ENCODE results near the gene TMEM30A.

The TMEM30A gene

DNA sequence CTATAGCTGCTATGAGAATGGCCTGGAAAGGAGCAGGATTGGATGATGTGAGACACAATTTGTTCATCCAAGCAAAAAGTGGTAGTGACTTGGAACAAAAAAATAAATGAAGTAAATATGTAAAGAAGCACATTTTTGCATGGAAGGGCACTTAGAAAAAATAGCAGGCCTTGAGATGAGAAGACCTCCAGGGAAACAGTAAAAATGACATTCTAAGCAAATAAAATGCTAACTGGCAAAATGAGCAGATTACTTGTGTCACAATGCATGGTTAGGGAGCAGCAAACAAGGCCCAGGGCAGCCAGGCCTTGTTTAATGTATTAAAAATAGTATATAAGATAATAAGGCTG, 21.2 kb downstream of the TMEM30A start:
- Mint-ChIP-seq H3K27me3 (ENCODE audit: low read depth) (no peaks in the 10 kb centered on the region), H3K36me3 (ENCODE audit: low read depth) (peaks cover 21% of the 10 kb centered on the region), H3K4me1 (ENCODE audit: low read depth) (peaks cover 7% of the 10 kb centered on the region), H3K9me3 (no peaks in the 10 kb centered on the region), H3K4me3 (no peak overlapping the region), H3K27ac (no peak overlapping the region)
- no peak for DNase-seq (ENCODE audit: low spot score)

DNA sequence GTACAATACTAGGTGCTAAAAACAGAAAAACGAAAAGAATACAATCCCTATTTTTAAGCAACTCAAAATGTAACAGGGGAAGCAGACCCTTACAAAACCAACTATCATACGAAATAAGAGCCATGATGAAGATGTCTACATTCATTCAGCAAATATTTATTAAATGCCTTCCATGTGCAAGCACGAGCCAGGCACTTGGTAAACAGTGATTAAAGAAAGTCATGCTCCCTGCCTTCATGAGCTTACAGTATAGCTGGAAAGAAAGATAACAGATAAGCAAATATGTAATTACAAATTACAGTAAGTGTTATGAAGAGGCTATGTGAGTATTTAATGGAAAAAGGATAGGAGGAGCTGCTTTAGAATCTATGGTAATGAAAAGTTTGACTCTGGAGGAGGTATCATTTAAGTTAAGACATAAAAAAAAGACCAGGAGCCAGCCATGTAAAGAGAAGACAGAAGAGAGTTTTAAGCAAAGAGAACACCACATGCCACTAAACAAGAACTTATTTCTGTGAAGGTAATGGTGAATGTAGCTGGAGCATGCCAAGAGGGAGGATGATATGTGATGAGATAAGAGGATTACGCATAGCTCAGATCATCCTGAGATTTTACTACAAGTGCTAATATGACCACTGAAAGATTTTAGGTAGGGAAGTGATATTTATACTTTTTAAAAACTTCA, 21.7 kb downstream of the TMEM30A start:
- H3K4me3 Mint-ChIP-seq, result no peak overlapping the region
- H3K9me3 Mint-ChIP-seq, result no peaks in the 10 kb centered on the region
- no peak for DNase-seq (ENCODE audit: low spot score)
- no peaks in the 10 kb centered on the region for H3K27me3 Mint-ChIP-seq (ENCODE audit: low read depth)
- peaks cover 21% of the 10 kb centered on the region for H3K36me3 Mint-ChIP-seq (ENCODE audit: low read depth)
- peak overlapping the region; percentile 12 for H3K27ac Mint-ChIP-seq
- H3K4me1 Mint-ChIP-seq (ENCODE audit: low read depth), result peaks cover 7% of the 10 kb centered on the region

DNA sequence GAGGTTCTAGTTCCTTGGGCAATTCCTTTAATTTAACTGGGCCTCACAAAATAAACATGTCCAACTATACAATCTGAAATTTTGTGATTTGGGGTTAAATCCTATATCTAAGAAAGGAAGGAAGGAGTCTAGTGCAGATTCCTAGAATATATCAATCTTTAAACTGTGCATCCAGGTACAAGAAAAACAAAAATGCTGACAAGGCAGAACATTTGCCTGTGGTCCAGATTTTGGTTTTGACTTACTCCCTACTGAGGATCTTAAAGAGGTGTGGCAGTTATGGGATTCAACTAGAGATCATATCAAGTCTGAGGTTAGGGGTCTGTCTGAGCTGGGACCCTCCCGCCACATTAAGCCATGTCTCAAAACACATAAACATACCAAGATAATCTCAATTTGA, 23.3 kb downstream of the TMEM30A start:
- H3K27ac Mint-ChIP-seq, result no peak overlapping the region

DNA sequence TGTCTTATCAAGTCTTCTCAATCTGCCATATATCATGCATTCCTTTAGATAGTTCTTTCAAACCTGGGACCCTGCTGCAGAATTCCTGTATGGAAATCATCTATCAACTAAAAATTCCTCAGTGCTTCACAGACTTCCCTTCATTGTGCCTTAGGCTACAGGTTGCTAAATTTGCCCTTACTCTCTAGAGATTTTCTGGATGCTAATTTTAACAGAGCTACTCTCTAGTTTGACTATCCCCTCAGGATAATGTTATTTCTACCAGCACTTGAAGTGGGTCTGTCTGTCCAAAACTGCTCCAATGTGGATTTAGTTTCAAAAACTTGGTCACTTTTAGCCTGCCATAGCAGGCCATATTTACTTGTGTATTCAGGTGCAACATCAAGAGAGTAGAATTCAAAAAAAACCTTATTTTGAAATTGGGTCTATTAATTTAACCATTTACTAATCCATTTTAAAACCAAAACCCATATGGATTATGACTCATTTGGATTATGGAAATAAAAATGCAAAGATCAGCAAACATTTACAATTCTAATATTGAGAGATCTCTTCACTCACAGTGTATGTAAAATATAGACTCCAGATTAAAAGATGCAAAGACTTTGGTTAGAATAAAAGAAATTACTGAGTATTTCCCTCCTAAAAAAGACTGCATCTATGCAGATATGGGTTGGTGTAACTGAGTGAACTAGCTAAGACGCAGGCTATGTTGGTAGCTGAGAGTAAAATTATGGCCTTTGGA, 27.1 kb downstream of the TMEM30A start:
- no peaks in the 10 kb centered on the region for H3K9me3 Mint-ChIP-seq
- no peak overlapping the region for H3K4me3 Mint-ChIP-seq
- H3K27ac Mint-ChIP-seq, result no peak overlapping the region
- peaks cover 33% of the 10 kb centered on the region for H3K36me3 Mint-ChIP-seq (ENCODE audit: low read depth)
- no peaks in the 10 kb centered on the region for H3K4me1 Mint-ChIP-seq (ENCODE audit: low read depth)
- no peaks in the 10 kb centered on the region for H3K27me3 Mint-ChIP-seq (ENCODE audit: low read depth)
- no peak for DNase-seq (ENCODE audit: low spot score)

More for the DNA sequence above, 23.3 kb downstream of the TMEM30A start:
- DNase-seq (ENCODE audit: low spot score), result no peak
- Mint-ChIP-seq H3K4me1 (ENCODE audit: low read depth) (peaks cover 3% of the 10 kb centered on the region), H3K36me3 (ENCODE audit: low read depth) (peaks cover 26% of the 10 kb centered on the region), H3K4me3 (no peak overlapping the region), H3K27me3 (ENCODE audit: low read depth) (no peaks in the 10 kb centered on the region), H3K9me3 (no peaks in the 10 kb centered on the region)

DNA sequence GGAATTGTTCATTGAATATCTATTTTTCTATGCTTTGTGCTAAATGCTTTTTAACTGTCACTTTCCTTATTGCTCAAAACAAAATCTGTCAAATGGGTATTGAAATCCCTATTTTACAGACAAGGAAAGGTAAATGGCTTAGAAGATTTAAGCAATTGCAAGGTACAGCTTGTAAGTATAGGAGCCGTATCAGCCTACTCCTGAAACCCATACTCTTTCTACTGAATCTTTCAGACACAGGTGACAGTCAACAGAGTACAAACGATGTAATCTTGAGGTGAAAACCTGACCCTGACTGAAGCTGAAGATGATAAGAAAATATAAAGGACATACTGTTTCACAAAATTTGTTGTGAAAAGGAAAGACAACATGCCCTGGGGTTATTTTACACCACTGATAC, 34.0 kb downstream of the TMEM30A start:
- DNase-seq (ENCODE audit: low spot score), result no peak
- Mint-ChIP-seq H3K36me3 (ENCODE audit: low read depth) (peaks cover 18% of the 10 kb centered on the region), H3K27me3 (ENCODE audit: low read depth) (peaks cover 7% of the 10 kb centered on the region), H3K27ac (no peak overlapping the region), H3K4me3 (no peak overlapping the region), H3K4me1 (ENCODE audit: low read depth) (peaks cover 7% of the 10 kb centered on the region), H3K9me3 (no peaks in the 10 kb centered on the region)

DNA sequence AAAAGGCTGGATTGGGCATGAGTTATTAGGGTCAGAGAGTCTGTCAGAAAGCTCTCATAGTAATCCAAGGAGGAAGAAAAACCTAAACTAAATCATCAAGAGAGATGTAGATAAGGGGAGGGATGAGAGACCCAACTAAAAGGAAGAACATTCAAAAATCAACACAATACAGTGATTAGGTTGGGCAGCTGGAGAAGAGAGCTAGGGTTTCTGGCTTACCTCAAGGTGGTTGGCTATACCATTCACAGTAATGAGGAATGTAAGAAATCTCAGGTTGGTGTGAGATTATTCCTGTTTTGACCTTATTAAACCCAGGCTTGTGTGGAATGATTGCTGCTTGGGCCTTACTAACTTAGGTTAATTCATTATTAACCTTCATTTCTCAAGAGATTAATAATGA, 34.8 kb downstream of the TMEM30A start:
- H3K4me1 Mint-ChIP-seq (ENCODE audit: low read depth), result peaks cover 8% of the 10 kb centered on the region
- DNase-seq (ENCODE audit: low spot score), result no peak
- no peak overlapping the region for H3K4me3 Mint-ChIP-seq
- H3K9me3 Mint-ChIP-seq, result no peaks in the 10 kb centered on the region
- H3K27me3 Mint-ChIP-seq (ENCODE audit: low read depth), result peaks cover 7% of the 10 kb centered on the region
- H3K36me3 Mint-ChIP-seq (ENCODE audit: low read depth), result peaks cover 16% of the 10 kb centered on the region
- H3K27ac Mint-ChIP-seq, result no peak overlapping the region

DNA sequence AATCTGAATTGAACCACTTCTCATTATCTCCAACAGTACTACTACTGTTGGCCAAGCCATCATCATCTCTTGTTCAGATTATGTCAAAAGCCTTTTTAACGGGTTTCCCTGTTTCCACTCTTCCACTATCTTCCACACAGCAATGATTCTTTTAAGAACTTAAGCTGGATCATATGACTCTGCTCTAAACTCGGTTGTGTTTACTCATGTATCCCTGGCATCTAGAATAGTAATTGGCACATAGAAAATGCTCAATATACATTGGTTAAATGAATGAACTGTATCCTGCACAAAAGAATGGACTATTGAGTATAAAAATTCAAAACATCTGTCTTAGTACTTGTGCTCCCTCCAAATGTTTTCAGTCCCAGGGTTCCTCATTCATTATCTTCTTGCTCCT, 38.2 kb downstream of the TMEM30A start:
- Mint-ChIP-seq H3K27me3 (ENCODE audit: low read depth) (peaks cover 7% of the 10 kb centered on the region), H3K36me3 (ENCODE audit: low read depth) (peaks cover 10% of the 10 kb centered on the region), H3K9me3 (no peaks in the 10 kb centered on the region), H3K27ac (no peak overlapping the region), H3K4me1 (ENCODE audit: low read depth) (peaks cover 14% of the 10 kb centered on the region), H3K4me3 (no peak overlapping the region)
- DNase-seq (ENCODE audit: low spot score), result no peak

DNA sequence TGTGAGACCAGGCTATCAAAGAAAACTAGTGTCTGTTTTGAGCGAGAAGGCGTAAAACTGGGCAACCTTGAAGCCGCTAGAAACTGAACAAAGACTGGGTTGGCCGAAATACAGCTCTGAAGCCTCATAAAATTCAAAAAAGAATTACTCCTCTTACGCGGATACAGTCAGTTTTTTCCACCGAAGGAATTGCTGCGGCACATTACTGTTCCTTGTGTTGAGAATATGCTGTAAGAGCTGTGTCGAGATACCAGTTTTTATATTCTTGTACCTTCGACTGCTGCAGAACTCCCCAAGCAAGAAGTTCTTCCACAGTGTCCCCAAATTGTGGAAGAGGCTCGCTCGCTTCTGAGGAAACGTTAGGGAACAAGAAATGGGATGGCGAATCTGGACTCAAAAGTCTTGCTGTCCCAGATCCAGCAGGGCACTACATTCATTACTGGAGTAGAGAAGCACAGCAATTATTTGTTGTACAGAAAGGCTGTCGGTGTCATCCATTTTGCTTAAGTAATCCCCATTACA, 40.5 kb downstream of the TMEM30A start:
- Mint-ChIP-seq H3K36me3 (ENCODE audit: low read depth) (peaks cover 26% of the 10 kb centered on the region), H3K27ac (peak overlapping the region; percentile 97), H3K4me1 (ENCODE audit: low read depth) (peaks cover 20% of the 10 kb centered on the region), H3K4me3 (peak overlapping the region; percentile 97), H3K9me3 (no peaks in the 10 kb centered on the region), H3K27me3 (ENCODE audit: low read depth) (peaks cover 7% of the 10 kb centered on the region)
- DNase-seq (ENCODE audit: low spot score), result no peak

DNA sequence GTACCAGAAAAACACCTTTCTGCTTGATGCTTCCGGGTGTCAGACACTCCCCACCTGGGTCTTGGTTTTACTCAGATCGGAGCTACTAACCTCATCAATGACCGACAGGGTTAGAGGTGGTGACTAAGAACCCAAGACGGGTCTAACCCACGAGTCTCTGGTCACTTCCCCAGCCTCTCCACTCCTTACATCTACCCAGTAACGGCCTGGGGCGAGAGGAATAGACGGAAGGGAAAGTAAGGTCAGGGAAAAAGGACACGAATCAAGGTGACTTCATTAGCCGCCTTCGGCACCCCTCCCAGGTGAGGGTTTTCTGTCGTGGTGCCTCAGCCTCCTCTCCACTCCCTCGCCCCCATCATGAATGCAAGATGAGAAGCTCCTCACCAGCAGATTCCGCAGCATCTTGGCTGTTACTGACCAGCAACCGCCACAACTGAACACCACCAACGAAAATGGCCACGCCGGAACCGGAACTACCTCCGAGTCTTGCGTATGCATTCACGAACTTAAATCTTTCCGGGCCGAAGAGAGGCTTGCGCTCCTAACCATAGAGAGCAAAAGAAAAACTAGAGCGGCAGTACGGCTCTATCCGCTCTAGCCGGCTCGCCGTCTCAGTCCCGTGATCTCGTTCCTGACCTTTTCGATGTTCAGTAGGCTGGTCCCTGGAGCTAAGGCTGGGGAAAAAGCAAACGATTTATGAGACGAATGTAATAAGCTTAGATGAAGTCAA, 41.1 kb downstream of the TMEM30A start, which contains the start of gene COX7A2:
TSS of gene COX7A2 (minus strand) at position 469 of the 730 bp plus-strand sequence. CDS start at position 402, 67 bp downstream.
- DNase-seq (ENCODE audit: low spot score), result peak; percentile 86
- peak within 1 kb of the TSS; percentile 97 for H3K27ac Mint-ChIP-seq
- H3K4me3 Mint-ChIP-seq, result peak within 1 kb of the TSS; percentile 97
- H3K27me3 Mint-ChIP-seq (ENCODE audit: low read depth), result peaks cover 7% of the 10 kb centered on the region
- peaks cover 20% of the 10 kb centered on the region for H3K4me1 Mint-ChIP-seq (ENCODE audit: low read depth)
- no peaks in the 10 kb centered on the region for H3K9me3 Mint-ChIP-seq
- peaks cover 30% of the 10 kb centered on the region for H3K36me3 Mint-ChIP-seq (ENCODE audit: low read depth)

DNA sequence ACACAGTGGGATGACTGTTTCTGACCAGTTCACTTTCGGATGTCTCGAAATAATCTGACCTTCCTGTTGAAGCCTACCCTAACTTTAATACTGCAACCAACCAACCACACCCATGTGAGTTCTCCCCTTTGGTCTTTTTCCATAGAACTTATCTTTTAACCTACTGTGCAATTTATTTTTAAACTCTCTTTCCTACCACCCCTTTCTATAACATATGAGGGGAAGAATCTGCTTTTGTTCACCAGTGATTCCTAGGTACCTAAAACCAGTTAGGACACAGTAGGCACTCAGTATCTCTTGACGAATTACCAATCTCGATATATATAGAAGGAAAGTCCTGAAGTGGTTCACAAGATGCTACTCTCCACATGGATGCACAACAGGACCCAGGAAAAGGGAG, 48.0 kb downstream of the TMEM30A start:
- DNase-seq (ENCODE audit: low spot score), result no peak
- H3K36me3 Mint-ChIP-seq (ENCODE audit: low read depth), result peaks cover 42% of the 10 kb centered on the region
- peaks cover 8% of the 10 kb centered on the region for H3K4me1 Mint-ChIP-seq (ENCODE audit: low read depth)
- no peak overlapping the region for H3K4me3 Mint-ChIP-seq
- H3K9me3 Mint-ChIP-seq, result no peaks in the 10 kb centered on the region
- H3K27me3 Mint-ChIP-seq (ENCODE audit: low read depth), result no peaks in the 10 kb centered on the region
- H3K27ac Mint-ChIP-seq, result no peak overlapping the region

DNA sequence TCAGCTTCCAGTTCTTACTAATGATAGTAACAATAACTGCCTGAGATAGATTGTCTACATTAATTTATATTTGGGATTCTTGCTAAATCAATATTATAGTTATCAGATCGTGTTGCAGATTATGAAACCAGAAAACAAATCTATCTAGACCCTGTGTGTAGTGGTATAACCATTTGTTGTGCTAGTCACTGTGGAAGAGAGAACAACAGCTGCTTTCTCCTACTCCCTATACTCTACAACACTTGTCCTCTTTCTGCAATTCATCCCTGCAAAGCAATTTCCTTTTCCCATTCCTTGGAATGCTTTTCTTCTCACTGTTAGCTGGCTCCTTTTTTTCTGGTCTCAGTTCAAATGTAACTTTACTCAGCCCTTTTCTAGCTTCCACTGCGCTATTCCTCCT, 49.3 kb downstream of the TMEM30A start:
- H3K4me3 Mint-ChIP-seq, result no peak overlapping the region
- no peaks in the 10 kb centered on the region for H3K9me3 Mint-ChIP-seq
- H3K4me1 Mint-ChIP-seq (ENCODE audit: low read depth), result peaks cover 1% of the 10 kb centered on the region
- DNase-seq (ENCODE audit: low spot score), result no peak
- peaks cover 33% of the 10 kb centered on the region for H3K36me3 Mint-ChIP-seq (ENCODE audit: low read depth)
- H3K27me3 Mint-ChIP-seq (ENCODE audit: low read depth), result no peaks in the 10 kb centered on the region
- H3K27ac Mint-ChIP-seq, result no peak overlapping the region

DNA sequence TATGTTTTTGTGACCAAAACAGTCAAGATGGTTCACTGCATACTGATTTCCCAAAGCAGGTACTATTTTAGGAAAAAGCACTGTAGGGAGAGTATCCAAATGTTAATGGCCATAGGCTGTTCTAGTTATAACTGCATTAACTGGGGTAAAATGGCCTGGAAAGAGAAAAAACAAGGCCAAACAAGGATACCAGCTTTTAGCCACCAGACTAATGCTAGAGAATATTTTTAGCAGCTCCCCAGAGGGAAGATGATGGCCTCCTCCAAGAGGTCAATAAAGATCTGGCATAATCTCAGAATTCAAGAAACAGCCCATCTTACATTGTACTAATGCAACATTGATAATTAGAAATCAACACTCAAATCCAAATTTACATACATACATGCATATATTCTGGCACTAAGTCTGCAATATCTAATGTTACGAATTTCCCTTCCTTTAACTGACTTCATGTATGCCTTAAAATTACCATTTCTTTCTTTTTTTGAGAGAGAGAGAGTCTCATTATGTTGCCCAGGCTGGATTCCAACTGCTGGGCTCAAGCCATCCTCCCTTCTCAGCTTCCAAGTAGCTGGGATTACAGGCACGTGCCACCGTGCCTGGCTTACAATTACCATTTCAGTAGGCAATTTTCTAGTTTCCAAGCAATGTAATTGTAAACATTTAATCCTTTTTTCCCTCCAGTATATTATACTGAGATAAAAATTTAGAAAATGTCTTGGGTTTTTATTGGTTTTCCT, 50.3 kb downstream of the TMEM30A start:
- peaks cover 23% of the 10 kb centered on the region for H3K36me3 Mint-ChIP-seq (ENCODE audit: low read depth)
- H3K4me1 Mint-ChIP-seq (ENCODE audit: low read depth), result peaks cover 1% of the 10 kb centered on the region
- no peaks in the 10 kb centered on the region for H3K27me3 Mint-ChIP-seq (ENCODE audit: low read depth)
- no peak overlapping the region for H3K27ac Mint-ChIP-seq
- H3K9me3 Mint-ChIP-seq, result no peaks in the 10 kb centered on the region
- no peak overlapping the region for H3K4me3 Mint-ChIP-seq
- DNase-seq (ENCODE audit: low spot score), result no peak

DNA sequence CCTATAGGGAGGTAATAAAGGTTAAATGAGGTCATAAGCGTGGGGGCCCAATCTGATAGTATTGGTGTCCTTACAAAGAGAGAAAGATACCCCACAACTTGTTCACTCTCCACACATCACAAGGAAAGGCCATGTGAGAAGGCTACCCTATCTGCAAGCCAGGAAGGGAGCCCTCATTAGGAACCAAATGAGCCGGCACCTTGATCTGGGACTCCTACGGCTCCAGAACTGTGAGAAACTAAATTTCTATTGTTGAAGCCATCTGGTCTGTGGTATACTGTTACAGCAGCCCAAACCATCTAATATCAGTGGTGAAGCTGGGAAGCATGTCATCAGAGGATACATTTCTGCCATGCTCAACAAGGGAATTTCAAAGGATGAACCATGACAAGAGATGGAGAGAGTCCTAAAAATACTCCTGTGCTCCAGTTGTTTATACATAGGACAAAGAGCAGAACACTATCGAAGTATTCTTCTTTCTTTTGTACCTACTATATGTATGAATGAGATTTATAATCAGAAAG, 51.4 kb downstream of the TMEM30A start:
- DNase-seq (ENCODE audit: low spot score), result no peak
- H3K36me3 Mint-ChIP-seq (ENCODE audit: low read depth), result peaks cover 17% of the 10 kb centered on the region
- H3K9me3 Mint-ChIP-seq, result no peaks in the 10 kb centered on the region
- peaks cover 1% of the 10 kb centered on the region for H3K4me1 Mint-ChIP-seq (ENCODE audit: low read depth)
- no peak overlapping the region for H3K4me3 Mint-ChIP-seq
- no peak overlapping the region for H3K27ac Mint-ChIP-seq
- no peaks in the 10 kb centered on the region for H3K27me3 Mint-ChIP-seq (ENCODE audit: low read depth)

Data from T-helper 2 cell treated with Interferon-gamma antibody and Interleukin-4, amounts not matched to agents 5 μg/mL and 100 μg/mL, for 36 hours (primary cell).